CD14-positive monocyte (primary cell): ENCODE measurements around the gene TMEM14A. TPM values are rescaled to one million over a fixed set of nuclear protein-coding genes. Genes with fewer than 3 reads are reported as not detected.
"Not testable (repeated sequence)": the region's sequence is repeated elsewhere in the genome, so short reads cannot be mapped to it uniquely, and the experiment has no call there.

Experiments used
- DNase-seq, 3 donors: peaks; one replicate each; pipeline ENCODE4 v3.0.0-alpha.2; 2011 to 2022
- H2AFZ ChIP-seq: 2 replicates; pipeline ENCODE4 v1.6.0; 2012; ENCODE audit warnings: mild to moderate bottlenecking, low read depth, low read length, inconsistent platforms; ENCODE audit not compliant: insufficient read depth, poor library complexity, severe bottlenecking
- H3K27ac ChIP-seq, 2 donors: 1 replicate in 1 of 2; 2 replicates in 1 of 2; pipeline ENCODE4 v1.5.1; 2012 to 2013; ENCODE audit warnings: low read length in 2 of 2, control low read depth in 1 of 2, inconsistent platforms in 1 of 2, low read depth in 1 of 2, mild to moderate bottlenecking in 1 of 2
- H3K27me3 ChIP-seq, 2 donors: one replicate each; pipeline versions ENCODE4 v1.6.0 to v1.6.1; 2011 to 2013; ENCODE audit warnings: low read length in 2 of 2; ENCODE audit not compliant: control insufficient read depth in 2 of 2, insufficient read depth in 2 of 2
- H3K36me3 ChIP-seq, 2 donors: replicated peaks in 1 of 2; 1 replicate in 1 of 2; 2 replicates in 1 of 2; pipeline versions ENCODE4 v1.5.1 to v1.6.1; 2012 to 2013; ENCODE audit warnings: low read length in 2 of 2, control low read depth in 1 of 2, inconsistent platforms in 1 of 2, mild to moderate bottlenecking in 1 of 2; ENCODE audit not compliant: insufficient read depth in 2 of 2, control insufficient read depth in 1 of 2
- H3K4me1 ChIP-seq, 2 donors: 1 replicate in 1 of 2; 2 replicates in 1 of 2; pipeline versions ENCODE4 v1.5.1 to v1.6.1; 2012 to 2013; ENCODE audit warnings: low read length in 2 of 2, control low read depth in 1 of 2, inconsistent platforms in 1 of 2, mild to moderate bottlenecking in 1 of 2, moderate library complexity in 1 of 2; ENCODE audit not compliant: insufficient read depth in 2 of 2, control insufficient read depth in 1 of 2
- H3K4me2 ChIP-seq: replicated peaks from 2 replicates; pipeline ENCODE3; 2012; ENCODE audit warnings: low read length, moderate library complexity, mild to moderate bottlenecking; ENCODE audit not compliant: poor library complexity, severe bottlenecking; ENCODE audit errors: extremely low read depth
- H3K4me3 ChIP-seq, 3 experiments: fragments of 200-600 bp in 1 of 3; sonication (generic) in 1 of 3; replicated peaks in 1 of 3; 1 replicate in 2 of 3; 2 replicates in 1 of 3; pipeline ENCODE4 v1.5.1; 2011 to 2013; ENCODE audit warnings: low read length in 3 of 3, mild to moderate bottlenecking in 3 of 3, control low read depth in 2 of 3, low read depth in 2 of 3, inconsistent platforms in 1 of 3, moderate library complexity in 1 of 3
- H3K79me2 ChIP-seq: 2 replicates; pipeline ENCODE4 v1.6.0; 2012; ENCODE audit warnings: mild to moderate bottlenecking, control low read depth, inconsistent platforms, low read length, moderate library complexity; ENCODE audit not compliant: insufficient read depth
- H3K9ac ChIP-seq: 2 replicates; pipeline ENCODE4 v1.6.0; 2017; ENCODE audit warnings: low read length, mild to moderate bottlenecking; ENCODE audit not compliant: insufficient read depth, poor library complexity, severe bottlenecking
- H3K9me3 ChIP-seq, 2 donors: replicated peaks in 1 of 2; 1 replicate in 1 of 2; 2 replicates in 1 of 2; pipeline versions ENCODE4 v1.5.1 to v1.6.1; 2012 to 2013; ENCODE audit warnings: low read length in 2 of 2, control low read depth in 1 of 2; ENCODE audit not compliant: control insufficient read depth in 1 of 2, insufficient read depth in 1 of 2
- H4K20me1 ChIP-seq: 2 replicates; pipeline ENCODE4 v1.6.0; 2012; ENCODE audit warnings: mild to moderate bottlenecking, low read length, control low read depth, moderate library complexity; ENCODE audit not compliant: insufficient read depth
- H3K27ac Mint-ChIP-seq, 7 donors: one replicate each; pipeline ENCODE4 v1.8.0; 2020; ENCODE audit warnings: mild to moderate bottlenecking in 7 of 7, mixed read lengths in 7 of 7, moderate library complexity in 6 of 7, inconsistent platforms in 2 of 7
- H3K27me3 Mint-ChIP-seq, 3 donors: one replicate each; pipeline ENCODE4 v1.8.0; 2021 to 2022; ENCODE audit warnings: low read depth in 3 of 3, mild to moderate bottlenecking in 3 of 3, mixed read lengths in 3 of 3, moderate library complexity in 3 of 3, inconsistent platforms in 1 of 3
- H3K36me3 Mint-ChIP-seq, 2 donors: one replicate each; pipeline ENCODE4 v1.8.0; 2020; ENCODE audit warnings: mixed read lengths in 2 of 2, inconsistent platforms in 1 of 2, mild to moderate bottlenecking in 1 of 2
- H3K4me1 Mint-ChIP-seq: one replicate; pipeline ENCODE4 v1.8.0; 2020; ENCODE audit warnings: mild to moderate bottlenecking, mixed read lengths
- H3K4me3 Mint-ChIP-seq, 2 donors: one replicate each; pipeline ENCODE4 v1.8.0; 2020; ENCODE audit warnings: mild to moderate bottlenecking in 2 of 2, mixed read lengths in 2 of 2, moderate library complexity in 1 of 2
- H3K9me3 Mint-ChIP-seq, 7 donors: one replicate each; pipeline ENCODE4 v1.8.0; 2020 to 2022; ENCODE audit warnings: mixed read lengths in 7 of 7, mild to moderate bottlenecking in 6 of 7, moderate library complexity in 6 of 7, inconsistent platforms in 2 of 7
- CTCF ChIP-seq: fragments of 200-600 bp; IDR thresholded peaks from one replicate; pipeline ENCODE4 v1.8.0; 2022; ENCODE audit warnings: antibody characterized with exemption, mild to moderate bottlenecking
- WGBS: methylation state at CpG from one replicate; pipeline ENCODE4 v1.1.5; 2013; ENCODE audit warnings: missing lambda C conversion rate; ENCODE audit not compliant: insufficient coverage; 5-methylcytosine and 5-hydroxymethylcytosine counted together
- intact Hi-C, 2 donors: fragments of 100-400 bp; cut with micrococcal nuclease; formaldehyde crosslinking; loops; one replicate each; pipeline versions ENCODE4 v1.15.0 to v1.15.1; 2023
- polyA plus RNA-seq, 3 donors: library from polyadenylated mRNA; depleted of rRNA in 1 of 3; unstranded in 2 of 3; stranded (reverse) in 1 of 3; fragments of 300-500 nt in 2 of 3; fragments of >200 nt in 1 of 3; fragmentation: Illumina TruSeq in 2 of 3; gene quantifications; 1 replicate in 2 of 3; 2 replicates in 1 of 3; pipeline ENCODE4 v1.2.3, GENCODE V29; 2012 to 2021

Gene TMEM14A
- polyA plus RNA-seq, 3 donors = 0.08 to 0.23 (median 0.20) TPM

- no peaks in the 10 kb centered on the region for H4K20me1 ChIP-seq
- H3K36me3 Mint-ChIP-seq = no peaks in the 10 kb centered on the region
- no CpG with 5 or more reads among the region's 1 CpG for WGBS
- peaks cover 0 to 5% of the 10 kb centered on the region in 2 donors for H3K27me3 ChIP-seq
- no peaks in the 10 kb centered on the region for H3K4me1 ChIP-seq
- H3K27me3 Mint-ChIP-seq = peaks cover 11 to 23% (median 14%) of the 10 kb centered on the region in 3 donors
- intact Hi-C loops = no loop called here
- peaks cover 2% of the 10 kb centered on the region for H3K4me1 Mint-ChIP-seq
- no peak overlapping the region for H3K4me2 ChIP-seq
- peaks cover 0 to 4% of the 10 kb centered on the region in 2 donors for H3K9me3 ChIP-seq
- no peak for TF ChIP-seq CTCF
- no peak overlapping the region for H3K4me3 ChIP-seq
- H3K9ac ChIP-seq = no peak overlapping the region
- no peak overlapping the region for H2AFZ ChIP-seq
- H3K36me3 ChIP-seq = no peaks in the 10 kb centered on the region
- no peak overlapping the region for H3K27ac Mint-ChIP-seq
- peaks cover 0 to 8% (median 4%) of the 10 kb centered on the region in 7 donors for H3K9me3 Mint-ChIP-seq
- no peak for DNase-seq
- H3K4me3 Mint-ChIP-seq = no peak overlapping the region
- no peak overlapping the region for H3K27ac ChIP-seq
- no peaks in the 10 kb centered on the region for H3K79me2 ChIP-seq
These were observed 16.9 kb upstream of the TMEM14A start for GRCh38 chr6:52654007-52654406.

- no peaks in the 10 kb centered on the region for H4K20me1 ChIP-seq
- H3K4me2 ChIP-seq = no peak overlapping the region
- H3K36me3 ChIP-seq = no peaks in the 10 kb centered on the region
- no peak overlapping the region for H3K9ac ChIP-seq
- H3K9me3 Mint-ChIP-seq = peaks cover 0 to 8% (median 4%) of the 10 kb centered on the region in 7 donors
- no peak overlapping the region for H3K27ac ChIP-seq
- TF ChIP-seq CTCF = no peak
- peaks cover 0 to 4% of the 10 kb centered on the region in 2 donors for H3K9me3 ChIP-seq
- H3K27ac Mint-ChIP-seq = no peak overlapping the region
- no peak overlapping the region for H3K4me3 ChIP-seq
- no peak overlapping the region for H2AFZ ChIP-seq
- DNase-seq = no peak
- no peak overlapping the region for H3K4me3 Mint-ChIP-seq
- H3K4me1 Mint-ChIP-seq = peaks cover 2% of the 10 kb centered on the region
- peaks cover 9 to 22% (median 12%) of the 10 kb centered on the region in 3 donors for H3K27me3 Mint-ChIP-seq
- no peaks in the 10 kb centered on the region for H3K79me2 ChIP-seq
- H3K36me3 Mint-ChIP-seq = no peaks in the 10 kb centered on the region
- peaks cover 0 to 5% of the 10 kb centered on the region in 2 donors for H3K27me3 ChIP-seq
- H3K4me1 ChIP-seq = no peaks in the 10 kb centered on the region
- intact Hi-C loops = no loop called here
- 100% methylated on average over 2 of the region's 4 CpGs for WGBS
These were observed 16.3 kb upstream of the TMEM14A start for GRCh38 chr6:52654592-52654991.

GRCh38 chr6:52655941-52656340, 15.0 kb upstream of the TMEM14A start:
- H3K27me3 ChIP-seq, DNase-seq, H3K36me3 ChIP-seq, intact Hi-C loops, H3K4me3 ChIP-seq, H3K36me3 Mint-ChIP-seq, H3K9me3 ChIP-seq, H3K27ac ChIP-seq, H3K4me3 Mint-ChIP-seq, H3K79me2 ChIP-seq, H3K27ac Mint-ChIP-seq, H3K9me3 Mint-ChIP-seq, H3K4me1 Mint-ChIP-seq, H2AFZ ChIP-seq, H3K9ac ChIP-seq, H3K4me2 ChIP-seq, H4K20me1 ChIP-seq, H3K4me1 ChIP-seq: not testable (repeated sequence)
- peaks cover 6 to 22% (median 11%) of the 10 kb centered on the region in 3 donors for H3K27me3 Mint-ChIP-seq
- 100% methylated on average over 4 of the region's 33 CpGs for WGBS
